ENCODE measurements around the gene ICAM1. TPM values are rescaled to one million over a fixed set of nuclear protein-coding genes. Genes with fewer than 3 reads are reported as not detected.
A peak's percentile ranks its signal among the peaks of the same experiment; 100 is the strongest.

The ICAM1 gene
- total RNA-seq, 1 experiment from 2014 or later, result 1.7 TPM

- DNase-seq (ENCODE audit: low spot score), result no peak
- H3K9me3 ChIP-seq (ENCODE audit: low read depth, low read length, poor library complexity, severe bottlenecking), result no peaks in the 10 kb centered on the region
- no TSS peak for BruUV-seq (replicated peaks)
- no peak for TF ChIP-seq EZH2 (IDR thresholded peaks at IDR 0.05; ENCODE audit: borderline replicate concordance, low read depth, low read length, poor library complexity, severe bottlenecking)
- no peak for TF ChIP-seq CTCF (conservative IDR thresholded peaks at IDR 0.05; ENCODE audit: low read depth, low read length)
- no peak overlapping the region for H3K27ac ChIP-seq (ENCODE audit: low read depth, low read length, poor library complexity, severe bottlenecking)
- POLR2A ChIA-PET (ENCODE audit: low non-redundant PET), result interaction anchor here (0.6 kb wide), 1 partner anchor 203 kb away, joined by 9 read pairs; no protein-coding TSS in a partner anchor
- intact Hi-C loops (cut with micrococcal nuclease; ENCODE audit: unreplicated experiment), result no loop called here
- H3K4me1 ChIP-seq (ENCODE audit: insufficient read depth, low read length, poor library complexity, severe bottlenecking), result no peaks in the 10 kb centered on the region
- CTCF ChIA-PET, result interaction anchor here (0.6 kb wide), 1 partner anchor 127 kb away, joined by 18 read pairs; no protein-coding TSS in a partner anchor
- no peaks in the 10 kb centered on the region for H3K27me3 ChIP-seq (replicated peaks; ENCODE audit: insufficient read depth, low read depth, low read length, poor library complexity)
- no peak overlapping the region for H3K4me3 ChIP-seq (ENCODE audit: low read depth, low read length, poor library complexity, severe bottlenecking)
- H3K36me3 ChIP-seq (ENCODE audit: insufficient read depth, low read length, poor library complexity, severe bottlenecking), result no peaks in the 10 kb centered on the region
These were observed 44.4 kb upstream of the ICAM1 start for GRCh38 chr19:10226376-10227025.

- H3K4me1 ChIP-seq (ENCODE audit: insufficient read depth, low read length, poor library complexity, severe bottlenecking), result no peaks in the 10 kb centered on the region
- no peaks in the 10 kb centered on the region for H3K36me3 ChIP-seq (ENCODE audit: insufficient read depth, low read length, poor library complexity, severe bottlenecking)
- TF ChIP-seq CTCF (conservative IDR thresholded peaks at IDR 0.05; ENCODE audit: low read depth, low read length) (0 out of 2 replicates have a peak, but pooled peaks have one; percentile 8), EZH2 (IDR thresholded peaks at IDR 0.05; ENCODE audit: borderline replicate concordance, low read depth, low read length, poor library complexity, severe bottlenecking) (no peak)
- H3K27me3 ChIP-seq (replicated peaks; ENCODE audit: insufficient read depth, low read depth, low read length, poor library complexity), result no peaks in the 10 kb centered on the region
- POLR2A ChIA-PET (ENCODE audit: low non-redundant PET), result interaction anchor here (0.6 kb wide), 1 partner anchor 204 kb away, joined by 9 read pairs; no protein-coding TSS in a partner anchor
- intact Hi-C loops (cut with micrococcal nuclease; ENCODE audit: unreplicated experiment), result no loop called here
- DNase-seq (ENCODE audit: low spot score), result no peak
- H3K9me3 ChIP-seq (ENCODE audit: low read depth, low read length, poor library complexity, severe bottlenecking), result no peaks in the 10 kb centered on the region
- BruUV-seq (replicated peaks), result no TSS peak
- H3K27ac ChIP-seq (ENCODE audit: low read depth, low read length, poor library complexity, severe bottlenecking), result no peak overlapping the region
- no peak overlapping the region for H3K4me3 ChIP-seq (ENCODE audit: low read depth, low read length, poor library complexity, severe bottlenecking)
- CTCF ChIA-PET, result no interaction called here
These were observed 43.6 kb upstream of the ICAM1 start for GRCh38 chr19:10227026-10227971.

GRCh38 chr19:10228393-10228792, 42.5 kb upstream of the ICAM1 start:
- intact Hi-C loops (cut with micrococcal nuclease; ENCODE audit: unreplicated experiment), result no loop called here
- DNase-seq (ENCODE audit: low spot score), result no peak
- POLR2A ChIA-PET (ENCODE audit: low non-redundant PET), result no interaction called here
- no peaks in the 10 kb centered on the region for H3K36me3 ChIP-seq (ENCODE audit: insufficient read depth, low read length, poor library complexity, severe bottlenecking)
- H3K4me3 ChIP-seq (ENCODE audit: low read depth, low read length, poor library complexity, severe bottlenecking), result no peak overlapping the region
- CTCF ChIA-PET, result interaction anchor here (0.7 to 1.1 kb wide), 3 partner anchors 8 to 122 kb away, joined by 3 to 4 read pairs (median 3); partner anchors contain the start of gene PPAN
- no TSS peak for BruUV-seq (replicated peaks)
- H3K27me3 ChIP-seq (replicated peaks; ENCODE audit: insufficient read depth, low read depth, low read length, poor library complexity), result no peaks in the 10 kb centered on the region
- H3K27ac ChIP-seq (ENCODE audit: low read depth, low read length, poor library complexity, severe bottlenecking), result no peak overlapping the region
- TF ChIP-seq EZH2 (IDR thresholded peaks at IDR 0.05; ENCODE audit: borderline replicate concordance, low read depth, low read length, poor library complexity, severe bottlenecking) (no peak), CTCF (conservative IDR thresholded peaks at IDR 0.05; ENCODE audit: low read depth, low read length) (no peak)
- no peaks in the 10 kb centered on the region for H3K9me3 ChIP-seq (ENCODE audit: low read depth, low read length, poor library complexity, severe bottlenecking)
- H3K4me1 ChIP-seq (ENCODE audit: insufficient read depth, low read length, poor library complexity, severe bottlenecking), result no peaks in the 10 kb centered on the region
